T-helper 1 cell treated with Interleukin-12 subunit alpha and Interleukin-12 subunit beta and Interleukin-4 antibody, amounts not matched to agents 30 ng/mL and 1 ng/mL, for 36 hours (primary cell): ENCODE results near the gene ACY1. TPM values are rescaled to one million over a fixed set of nuclear protein-coding genes. Genes with fewer than 3 reads are reported as not detected.

Experiments
- total RNA-seq: library from RNA; stranded (reverse); gene quantifications from 2 replicates; pipeline ENCODE4 v1.2.3, GENCODE V29; 2022

The ACY1 gene
- total RNA-seq, 1 donor from 2014 or later = 23.1 TPM

Other genes with a start within 250 kb of the ACY1 start
- gene IQCF6, start 204.3 kb upstream of the ACY1 start, total RNA-seq = not detected in 2 replicates
- gene IQCF2, start 121.9 kb upstream of the ACY1 start, total RNA-seq = not detected in 2 replicates
- not detected in 2 replicates for gene IQCF5, start 107.9 kb upstream of the ACY1 start, total RNA-seq
- gene IQCF1, start 80.2 kb upstream of the ACY1 start, total RNA-seq = not detected in 2 replicates
- gene RRP9, start 41.6 kb upstream of the ACY1 start, total RNA-seq = 37.5 and 37.7 TPM in 2 replicates
- gene PARP3, start 41.2 kb upstream of the ACY1 start, total RNA-seq = 14.0 and 18.8 TPM in 2 replicates
- gene GPR62, start 28.2 kb upstream of the ACY1 start, total RNA-seq = not detected in 2 replicates
- 22.3 and 23.6 TPM in 2 replicates for gene PCBP4, start 16.1 kb upstream of the ACY1 start, total RNA-seq
- 33.0 and 34.3 TPM in 2 replicates for gene ABHD14B, start 9.5 kb upstream of the ACY1 start, total RNA-seq
- 10.5 and 11.5 TPM in 2 replicates for gene ABHD14A, start 8.5 kb upstream of the ACY1 start, total RNA-seq
- 1,242 and 1,243 TPM in 2 replicates for gene RPL29, start 12.4 kb downstream of the ACY1 start, total RNA-seq
- 40.7 and 41.2 TPM in 2 replicates for gene DUSP7, start 73.0 kb downstream of the ACY1 start, total RNA-seq
- gene POC1A, start 170.9 kb downstream of the ACY1 start, total RNA-seq = 16.8 and 19.6 TPM in 2 replicates
- gene ALAS1, start 214.6 kb downstream of the ACY1 start, total RNA-seq = 78.5 and 81.4 TPM in 2 replicates
- gene TLR9, start 242.1 kb downstream of the ACY1 start, total RNA-seq = 0.34 and 0.49 TPM in 2 replicates